ENCODE measurements around the gene RYK. TPM values are rescaled to one million over a fixed set of nuclear protein-coding genes. Genes with fewer than 3 reads are reported as not detected.

RYK gene
- polyA plus RNA-seq, 2 of the 4 experiments (the other 2 are of a cell fraction), result 28.4 to 41.9 TPM

DNA sequence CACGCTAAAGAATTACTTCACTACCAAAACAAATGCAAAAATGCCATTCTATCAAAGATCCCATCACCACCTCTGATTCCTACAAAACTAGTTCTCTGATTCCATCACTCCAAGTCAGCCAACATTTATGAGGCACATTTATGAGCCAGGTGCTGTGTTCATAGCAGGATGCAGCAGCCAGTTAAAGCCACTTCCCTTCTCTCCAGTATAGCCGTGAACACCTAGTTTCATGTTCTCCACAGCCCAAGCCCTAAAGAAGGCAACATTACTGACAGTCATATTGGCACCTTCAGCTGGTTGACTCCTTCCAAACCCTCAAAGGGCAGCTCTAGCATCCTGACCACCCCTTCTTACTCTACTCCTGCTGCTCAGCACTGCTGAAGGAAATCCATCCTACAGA lies 36.4 kb downstream of the RYK start:
- TF ChIP-seq FOSB (CRISPR knock-in tag; IDR thresholded peaks at IDR 0.05), result no peak
- no peak for TF ChIP-seq ESRRA (IDR thresholded peaks at IDR 0.05; ENCODE audit: borderline replicate concordance, low read length)
- no peak for TF ChIP-seq HOXB13 (CRISPR knock-in tag; IDR thresholded peaks at IDR 0.05; ENCODE audit: low read depth)
- TF ChIP-seq TFCP2L1 (CRISPR knock-in tag; IDR thresholded peaks at IDR 0.05), result no peak
- TF ChIP-seq SMC3 (IDR thresholded peaks at IDR 0.05), result no peak
- TF ChIP-seq HOXB5 (CRISPR knock-in tag; IDR thresholded peaks at IDR 0.05), result no peak
- TF ChIP-seq CHD4 (IDR thresholded peaks at IDR 0.05; ENCODE audit: borderline replicate concordance), result no peak
- TF ChIP-seq, protein P1, sequence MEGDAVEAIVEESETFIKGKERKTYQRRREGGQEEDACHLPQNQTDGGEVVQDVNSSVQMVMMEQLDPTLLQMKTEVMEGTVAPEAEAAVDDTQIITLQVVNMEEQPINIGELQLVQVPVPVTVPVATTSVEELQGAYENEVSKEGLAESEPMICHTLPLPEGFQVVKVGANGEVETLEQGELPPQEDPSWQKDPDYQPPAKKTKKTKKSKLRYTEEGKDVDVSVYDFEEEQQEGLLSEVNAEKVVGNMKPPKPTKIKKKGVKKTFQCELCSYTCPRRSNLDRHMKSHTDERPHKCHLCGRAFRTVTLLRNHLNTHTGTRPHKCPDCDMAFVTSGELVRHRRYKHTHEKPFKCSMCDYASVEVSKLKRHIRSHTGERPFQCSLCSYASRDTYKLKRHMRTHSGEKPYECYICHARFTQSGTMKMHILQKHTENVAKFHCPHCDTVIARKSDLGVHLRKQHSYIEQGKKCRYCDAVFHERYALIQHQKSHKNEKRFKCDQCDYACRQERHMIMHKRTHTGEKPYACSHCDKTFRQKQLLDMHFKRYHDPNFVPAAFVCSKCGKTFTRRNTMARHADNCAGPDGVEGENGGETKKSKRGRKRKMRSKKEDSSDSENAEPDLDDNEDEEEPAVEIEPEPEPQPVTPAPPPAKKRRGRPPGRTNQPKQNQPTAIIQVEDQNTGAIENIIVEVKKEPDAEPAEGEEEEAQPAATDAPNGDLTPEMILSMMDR (IDR thresholded peaks at IDR 0.05), result no peak
- no peak for TF ChIP-seq NFE2L2 (conservative IDR thresholded peaks at IDR 0.05; ENCODE audit: low read length)
- TF ChIP-seq ZC3H11A (IDR thresholded peaks at IDR 0.05), result no peak
- TF ChIP-seq ZNF302 (CRISPR knock-in tag; IDR thresholded peaks at IDR 0.05), result no peak
- no peak for TF ChIP-seq MAZ (IDR thresholded peaks at IDR 0.05; ENCODE audit: borderline replicate concordance, low read depth, low read length)
- no peak for TF ChIP-seq RNF2 (IDR thresholded peaks at IDR 0.05; ENCODE audit: borderline replicate concordance, low read depth)
- TF ChIP-seq SREBF2 (IDR thresholded peaks at IDR 0.05), result no peak
- no peak for TF ChIP-seq EHF (CRISPR knock-in tag; IDR thresholded peaks at IDR 0.05)
- WGBS (ENCODE audit: missing lambda C conversion rate), result 100% methylated on average over 2 of the region's 2 CpGs
- H3K4me3 ChIP-seq, result no peak overlapping the region
- peaks cover 3% of the 10 kb centered on the region; the same call in 1 of the 3 replicates for H3K4me1 ChIP-seq
- ATAC-seq (no peak), FAIRE-seq (no peak), DNase-seq (ENCODE audit: low read depth in 1 of 2, low spot score in 1 of 2) (no peak)
- ChIA-PET POLR2A (no interaction called here), CTCF (interaction anchor here (1.0 to 4.5 kb wide), 6 partner anchors 14 to 263 kb away, joined by 3 to 60 read pairs (median 14); no protein-coding TSS in a partner anchor)
- no peaks in the 10 kb centered on the region for H3K9me3 ChIP-seq
- H3K27ac ChIP-seq, result no peak overlapping the region
- H3K4me2 ChIP-seq, result no peak overlapping the region

DNA sequence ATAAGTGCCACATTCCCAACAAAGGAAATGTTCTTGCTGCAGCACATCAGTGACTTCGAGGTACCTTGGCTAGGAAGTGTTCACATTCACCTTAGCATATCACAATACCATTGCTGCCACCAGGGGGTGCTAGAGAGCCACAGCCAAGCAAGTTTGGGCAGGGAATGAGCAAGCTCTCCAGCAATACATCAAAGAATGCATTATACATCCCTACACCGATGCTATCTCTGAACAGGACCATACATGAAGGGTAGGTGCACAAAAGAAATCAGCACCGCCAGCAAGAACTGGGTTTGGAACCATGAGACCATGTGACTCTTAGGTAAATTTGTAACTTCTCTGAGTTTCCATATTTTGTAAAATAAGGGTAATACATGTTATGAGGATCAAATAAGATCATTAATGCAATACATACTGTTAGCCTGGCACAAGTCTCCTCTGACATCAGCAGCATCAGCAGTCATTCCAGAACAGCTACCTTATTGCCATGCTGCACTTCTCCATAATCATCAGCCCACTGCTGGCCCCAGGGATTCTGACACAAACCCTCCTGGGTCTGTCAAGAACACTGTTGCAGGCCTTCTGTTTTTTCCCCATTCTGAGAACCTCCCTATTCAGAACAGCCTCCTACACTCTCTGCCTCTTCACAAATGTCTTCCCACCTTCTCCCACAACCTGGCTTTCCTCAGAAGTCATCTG lies 37.5 kb downstream of the RYK start:
- 15% methylated on average over 2 of the region's 3 CpGs for WGBS (ENCODE audit: missing lambda C conversion rate)
- H3K9me3 ChIP-seq, result no peaks in the 10 kb centered on the region
- H3K4me2 ChIP-seq, result no peak overlapping the region
- ChIA-PET POLR2A (interaction anchor here (0.6 kb wide), 1 partner anchor 1495 kb away, joined by 3 read pairs; no protein-coding TSS in a partner anchor), CTCF (interaction anchor here (0.6 to 5.1 kb wide), 33 partner anchors 11 to 395 kb away, joined by 3 to 60 read pairs (median 5); no protein-coding TSS in a partner anchor)
- H3K27ac ChIP-seq, result no peak overlapping the region
- TF ChIP-seq RAD21 (conservative IDR thresholded peaks at IDR 0.05 in 1 of 2, IDR thresholded peaks at IDR 0.05 in 1 of 2) (peak; percentile 68 to 75), SMC3 (IDR thresholded peaks at IDR 0.05) (peak; percentile 64), PHF8 (IDR thresholded peaks at IDR 0.05; ENCODE audit: borderline replicate concordance, low read depth) (no peak)
- TF ChIP-seq, protein P1 (IDR thresholded peaks at IDR 0.05), result peak; percentile 84
- DNase-seq (ENCODE audit: low read depth in 1 of 2, low spot score in 1 of 2) (peak; percentile 60 to 71), FAIRE-seq (peak; percentile 7), ATAC-seq (peak; percentile 98 to 99)
- peaks cover 3% of the 10 kb centered on the region; the same call in 1 of the 3 replicates for H3K4me1 ChIP-seq
- no peak overlapping the region for H3K4me3 ChIP-seq

DNA sequence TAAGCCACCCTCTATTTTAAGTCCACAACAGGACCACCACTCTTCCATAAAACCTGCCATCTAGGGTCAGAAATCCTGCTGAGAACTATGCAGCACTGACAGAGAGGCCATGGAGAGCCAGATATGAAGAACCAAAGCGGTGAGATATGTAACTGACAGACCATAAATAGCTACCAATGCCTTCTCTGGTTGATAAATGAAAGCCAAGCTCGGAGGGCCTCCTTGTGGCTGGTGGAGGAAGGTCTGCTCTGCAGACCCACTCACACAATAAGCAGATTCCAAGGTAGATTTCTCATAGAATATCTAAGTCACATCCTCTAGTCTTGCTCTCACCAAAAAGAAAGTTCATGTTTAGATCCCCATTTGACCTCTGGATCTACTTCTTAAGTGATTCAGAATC lies 38.9 kb downstream of the RYK start:
- peak; percentile 19 to 46; a peak in 3 of 5 replicates for TF ChIP-seq RAD21 (conservative IDR thresholded peaks at IDR 0.05 in 1 of 2, IDR thresholded peaks at IDR 0.05 in 1 of 2)
- TF ChIP-seq, protein P1 (IDR thresholded peaks at IDR 0.05), result peak; percentile 43
- no peak for TF ChIP-seq RFX5 (IDR thresholded peaks at IDR 0.05)
- 34% methylated on average over 2 of the region's 2 CpGs for WGBS (ENCODE audit: missing lambda C conversion rate)
- H3K27ac ChIP-seq, result no peak overlapping the region
- peak; percentile 74 to 87 for ATAC-seq
- H3K4me2 ChIP-seq, result no peak overlapping the region
- no peak overlapping the region for H3K4me3 ChIP-seq
- no peak for FAIRE-seq
- peak; percentile 10 to 36 for DNase-seq (ENCODE audit: low read depth in 1 of 2, low spot score in 1 of 2)
- CTCF ChIA-PET, result interaction anchor here (0.8 to 5.1 kb wide), 26 partner anchors 12 to 395 kb away, joined by 3 to 60 read pairs (median 4); no protein-coding TSS in a partner anchor
- POLR2A ChIA-PET, result no interaction called here
- no peaks in the 10 kb centered on the region for H3K9me3 ChIP-seq
- peaks cover 3% of the 10 kb centered on the region; the same call in 1 of the 3 replicates for H3K4me1 ChIP-seq

All from A549 (cell line).